ENCODE results near the gene ZNF653. TPM values are rescaled to one million over a fixed set of nuclear protein-coding genes. Genes with fewer than 3 reads are reported as not detected.
A peak's percentile ranks its signal among the peaks of the same experiment; 100 is the strongest.

The ZNF653 gene, protein sequence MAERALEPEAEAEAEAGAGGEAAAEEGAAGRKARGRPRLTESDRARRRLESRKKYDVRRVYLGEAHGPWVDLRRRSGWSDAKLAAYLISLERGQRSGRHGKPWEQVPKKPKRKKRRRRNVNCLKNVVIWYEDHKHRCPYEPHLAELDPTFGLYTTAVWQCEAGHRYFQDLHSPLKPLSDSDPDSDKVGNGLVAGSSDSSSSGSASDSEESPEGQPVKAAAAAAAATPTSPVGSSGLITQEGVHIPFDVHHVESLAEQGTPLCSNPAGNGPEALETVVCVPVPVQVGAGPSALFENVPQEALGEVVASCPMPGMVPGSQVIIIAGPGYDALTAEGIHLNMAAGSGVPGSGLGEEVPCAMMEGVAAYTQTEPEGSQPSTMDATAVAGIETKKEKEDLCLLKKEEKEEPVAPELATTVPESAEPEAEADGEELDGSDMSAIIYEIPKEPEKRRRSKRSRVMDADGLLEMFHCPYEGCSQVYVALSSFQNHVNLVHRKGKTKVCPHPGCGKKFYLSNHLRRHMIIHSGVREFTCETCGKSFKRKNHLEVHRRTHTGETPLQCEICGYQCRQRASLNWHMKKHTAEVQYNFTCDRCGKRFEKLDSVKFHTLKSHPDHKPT
- total RNA-seq = 4.8 TPM
- long read RNA-seq = 0 reads

DNA sequence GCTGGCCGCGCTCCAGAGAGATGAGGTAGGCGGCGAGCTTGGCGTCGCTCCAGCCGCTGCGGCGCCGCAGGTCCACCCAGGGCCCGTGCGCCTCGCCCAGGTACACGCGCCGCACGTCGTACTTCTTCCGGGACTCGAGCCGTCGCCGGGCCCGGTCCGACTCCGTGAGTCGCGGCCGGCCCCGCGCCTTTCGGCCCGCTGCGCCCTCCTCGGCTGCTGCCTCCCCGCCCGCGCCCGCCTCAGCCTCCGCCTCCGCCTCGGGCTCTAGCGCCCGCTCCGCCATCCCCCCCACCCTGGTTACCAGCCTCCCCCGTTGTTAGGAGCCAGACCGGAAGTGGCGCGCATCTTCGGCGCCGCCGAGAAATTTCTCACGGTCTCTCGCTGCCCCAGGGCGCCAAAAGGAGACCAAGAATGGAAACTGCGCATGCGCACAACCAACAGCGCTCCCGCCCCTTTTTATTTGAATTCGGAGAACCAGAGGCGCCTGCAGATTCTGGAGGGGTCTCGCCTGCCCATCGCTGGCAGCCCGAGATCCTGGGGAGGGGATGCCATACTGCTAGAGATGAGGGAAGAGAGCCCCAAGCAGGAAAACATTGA lies at the start of gene ZNF653:
ZNF653 (minus strand) TSS at position 336 of the 597 bp plus-strand sequence; CDS start at position 283, 53 bp downstream.
- intact Hi-C loops (cut with DNase I) = loop anchor here (1.0 to 2.0 kb wide), 2 partner anchors 24 to 71 kb away; partner anchors contain the start of genes ECSIT, ODAD3 and PRKCSH
- ATAC-seq = peak; percentile 85
- DNase-seq (ENCODE audit: missing footprints) = peak; percentile 95

GRCh38 chr19:11555246-11555645 lies 49.6 kb upstream of the ZNF653 start:
- DNase-seq (ENCODE audit: missing footprints) (no peak), ATAC-seq (no peak)

GRCh38 chr19:11554160-11554559 lies 48.5 kb upstream of the ZNF653 start:
- ATAC-seq = no peak
- intact Hi-C loops (cut with DNase I) = no loop called here
- no peak for DNase-seq (ENCODE audit: missing footprints)

More at GRCh38 chr19:11555246-11555645, 49.6 kb upstream of the ZNF653 start:
- intact Hi-C loops (cut with DNase I) = no loop called here

GRCh38 chr19:11552666-11553372 lies 47.2 kb upstream of the ZNF653 start:
- DNase-seq (ENCODE audit: missing footprints) (no peak), ATAC-seq (no peak)
- intact Hi-C loops (cut with DNase I) = no loop called here

GRCh38 chr19:11551603-11552235 lies 46.1 kb upstream of the ZNF653 start:
- intact Hi-C loops (cut with DNase I) = no loop called here
- ATAC-seq (no peak), DNase-seq (ENCODE audit: missing footprints) (no peak)

DNA sequence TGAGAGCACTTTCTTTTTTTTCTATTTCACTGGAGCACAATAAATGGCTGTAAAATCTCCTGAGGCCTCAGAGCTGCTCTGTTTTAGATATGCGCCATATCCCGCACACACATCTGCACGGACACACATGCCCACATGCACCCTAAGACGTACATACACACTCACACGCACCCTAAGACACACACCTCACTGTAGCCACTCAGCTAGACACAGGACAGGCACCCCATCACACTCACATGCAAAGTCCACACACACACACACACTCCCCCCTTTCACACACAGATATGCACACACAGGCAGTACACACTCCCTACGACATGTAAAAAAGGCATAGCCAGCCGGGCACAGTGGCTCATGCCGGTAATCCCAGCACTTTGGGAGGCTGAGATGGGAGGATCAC lies 44.6 kb upstream of the ZNF653 start:
- DNase-seq (ENCODE audit: missing footprints) = no peak
- intact Hi-C loops (cut with DNase I) = no loop called here
- ATAC-seq = no peak

DNA sequence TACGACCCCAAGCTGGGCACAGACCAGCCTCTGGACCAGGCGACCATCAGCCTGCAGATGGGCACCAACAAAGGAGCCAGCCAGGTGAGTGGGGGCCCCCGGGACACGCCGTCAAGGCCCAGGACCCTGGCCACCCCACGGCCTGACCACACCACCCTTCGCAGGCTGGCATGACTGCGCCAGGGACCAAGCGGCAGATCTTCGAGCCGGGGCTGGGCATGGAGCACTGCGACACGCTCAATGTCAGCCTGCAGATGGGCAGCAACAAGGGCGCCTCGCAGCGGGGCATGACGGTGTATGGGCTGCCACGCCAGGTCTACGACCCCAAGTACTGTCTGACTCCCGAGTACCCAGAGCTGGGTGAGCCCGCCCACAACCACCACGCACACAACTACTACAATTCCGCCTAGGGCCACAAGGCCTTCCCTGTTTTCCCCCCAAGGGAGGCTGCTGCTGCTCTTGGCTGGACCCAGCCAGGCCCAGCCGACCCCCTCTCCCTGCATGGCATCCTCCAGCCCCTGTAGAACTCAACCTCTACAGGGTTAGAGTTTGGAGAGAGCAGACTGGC lies 43.8 kb upstream of the ZNF653 start:
- intact Hi-C loops (cut with DNase I) = no loop called here
- ATAC-seq = no peak
- no peak for DNase-seq (ENCODE audit: missing footprints)

DNA sequence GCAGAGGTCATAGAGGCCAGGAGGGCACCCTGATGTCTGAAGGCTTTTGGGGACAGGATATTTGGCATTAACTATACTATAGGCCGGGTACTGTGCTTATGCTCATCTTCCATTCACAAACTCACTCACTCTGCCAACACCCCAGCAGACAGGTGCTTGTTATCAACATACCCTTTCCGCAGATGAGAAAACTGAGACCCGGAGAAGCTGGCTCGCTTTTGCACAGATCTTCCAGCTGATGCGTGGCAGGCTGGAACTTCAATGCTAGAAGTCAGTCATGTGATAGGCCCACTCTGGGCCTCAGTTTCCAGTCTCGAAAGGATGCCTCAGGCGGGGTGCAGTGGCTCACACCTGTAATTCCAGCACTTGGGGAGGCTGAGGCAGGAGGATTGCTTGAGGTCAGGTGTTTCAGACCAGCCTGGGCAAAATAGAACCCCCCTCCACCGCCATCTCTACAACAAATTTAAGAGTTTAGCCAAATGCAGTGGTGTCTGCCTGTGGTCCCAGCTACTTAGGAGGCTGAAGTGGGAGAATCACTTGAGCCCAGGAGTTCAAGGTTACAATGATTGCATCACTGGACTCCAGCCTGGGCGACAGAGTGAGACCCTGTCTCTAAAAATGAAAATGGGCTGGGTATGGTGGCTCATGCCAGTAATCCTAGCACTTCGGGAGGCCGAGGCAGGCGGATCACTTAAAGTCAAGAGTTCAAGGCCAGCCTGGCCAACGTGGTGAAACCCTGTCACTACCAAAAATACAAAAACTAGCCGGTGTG lies 42.5 kb upstream of the ZNF653 start:
- DNase-seq (ENCODE audit: missing footprints) (no peak), ATAC-seq (no peak)
- intact Hi-C loops (cut with DNase I) = no loop called here

DNA sequence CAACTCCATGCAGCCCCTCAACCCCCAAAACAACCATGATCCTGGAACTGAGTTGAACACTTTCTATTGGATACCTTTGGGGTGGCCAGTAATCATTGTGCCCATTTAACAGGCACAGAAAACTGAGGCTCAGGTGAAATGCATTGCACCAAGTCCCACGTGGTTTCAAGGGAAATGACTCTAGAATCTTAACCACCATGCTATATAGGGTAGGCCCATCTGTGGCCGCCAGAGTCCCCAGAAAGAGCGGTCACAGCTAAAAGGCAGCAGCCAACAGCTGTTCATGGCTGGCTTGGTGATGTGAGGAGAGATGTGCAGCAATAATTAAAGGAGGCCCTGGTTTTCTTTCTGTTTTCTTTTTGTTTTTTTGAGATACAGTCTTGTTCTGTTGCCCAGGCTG lies 35.6 kb upstream of the ZNF653 start:
- no peak for ATAC-seq
- no peak for DNase-seq (ENCODE audit: missing footprints)
- intact Hi-C loops (cut with DNase I) = no loop called here

DNA sequence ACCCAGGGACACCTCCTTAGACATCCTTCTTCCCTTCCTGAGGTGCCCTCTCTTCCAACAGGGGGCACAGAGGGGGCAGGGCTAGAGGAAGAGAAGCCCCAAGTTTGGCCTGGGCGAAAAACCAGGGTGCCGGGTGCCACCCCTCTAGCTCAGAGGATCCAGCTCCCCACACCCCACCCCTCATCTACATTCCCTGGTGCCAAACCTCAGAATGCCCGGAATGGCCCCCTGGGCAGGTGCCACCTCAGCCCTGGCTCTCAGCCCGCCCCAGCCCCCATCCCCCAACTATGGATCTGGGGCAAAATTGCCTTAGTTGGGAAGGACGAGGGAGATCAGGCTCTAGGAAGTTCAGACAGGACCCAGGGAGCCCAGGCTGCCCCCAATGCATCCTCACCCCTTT lies 35.0 kb upstream of the ZNF653 start:
- no peak for DNase-seq (ENCODE audit: missing footprints)
- no peak for ATAC-seq
- intact Hi-C loops (cut with DNase I) = no loop called here

DNA sequence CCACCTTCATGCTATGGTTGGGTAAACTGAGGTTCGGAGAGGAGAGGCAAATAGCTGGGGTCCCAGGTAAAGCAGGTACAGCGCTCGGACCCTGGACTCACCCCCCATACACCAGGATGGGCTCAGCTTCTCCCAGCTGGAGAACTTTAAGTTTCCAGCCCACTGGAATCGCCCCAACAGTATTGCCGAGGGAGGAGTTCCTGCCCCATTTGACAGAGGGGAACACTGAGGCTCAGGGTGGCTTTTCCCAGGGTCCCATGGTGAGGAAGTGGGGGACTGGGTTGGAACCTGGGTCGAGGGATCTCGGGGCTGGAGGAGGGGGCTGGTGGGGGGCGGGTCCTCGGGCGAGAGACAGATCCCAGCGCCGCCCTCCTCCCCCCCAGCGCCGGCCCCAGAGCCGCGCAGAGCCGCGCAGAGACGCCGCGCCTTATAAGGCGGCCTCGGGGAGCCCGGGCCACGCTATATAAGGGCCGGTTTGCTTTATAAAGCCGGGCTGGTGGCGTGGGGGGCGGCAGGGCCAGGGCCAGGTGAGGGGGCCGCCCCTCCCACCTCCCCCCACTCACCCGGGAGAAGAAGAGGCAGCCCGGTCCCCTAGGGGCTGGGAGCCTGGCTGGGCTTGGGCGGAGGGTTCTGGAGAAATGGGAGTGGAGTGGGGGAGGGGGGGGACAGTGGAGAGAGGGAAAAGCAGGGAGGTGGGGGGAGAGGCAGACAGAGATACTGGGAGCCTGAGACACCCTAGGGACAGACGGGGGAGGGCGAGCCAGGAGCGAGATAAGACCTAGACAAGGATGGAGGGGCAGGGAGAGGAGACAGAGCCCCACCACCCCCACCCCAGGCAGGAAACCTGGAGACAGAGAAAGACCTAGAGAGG lies 34.1 kb upstream of the ZNF653 start:
- DNase-seq (ENCODE audit: missing footprints) (no peak), ATAC-seq (peak; percentile 34)
- intact Hi-C loops (cut with DNase I) = no loop called here

GRCh38 chr19:11538232-11539036 lies 32.8 kb upstream of the ZNF653 start, which contains the start of gene CNN1:
CNN1 (plus strand) TSS chr19:11538851; CDS start chr19:11538928, 77 bp downstream.
- DNase-seq (ENCODE audit: missing footprints) = no peak
- peak; percentile 29 for ATAC-seq
- intact Hi-C loops (cut with DNase I) = no loop called here

DNA sequence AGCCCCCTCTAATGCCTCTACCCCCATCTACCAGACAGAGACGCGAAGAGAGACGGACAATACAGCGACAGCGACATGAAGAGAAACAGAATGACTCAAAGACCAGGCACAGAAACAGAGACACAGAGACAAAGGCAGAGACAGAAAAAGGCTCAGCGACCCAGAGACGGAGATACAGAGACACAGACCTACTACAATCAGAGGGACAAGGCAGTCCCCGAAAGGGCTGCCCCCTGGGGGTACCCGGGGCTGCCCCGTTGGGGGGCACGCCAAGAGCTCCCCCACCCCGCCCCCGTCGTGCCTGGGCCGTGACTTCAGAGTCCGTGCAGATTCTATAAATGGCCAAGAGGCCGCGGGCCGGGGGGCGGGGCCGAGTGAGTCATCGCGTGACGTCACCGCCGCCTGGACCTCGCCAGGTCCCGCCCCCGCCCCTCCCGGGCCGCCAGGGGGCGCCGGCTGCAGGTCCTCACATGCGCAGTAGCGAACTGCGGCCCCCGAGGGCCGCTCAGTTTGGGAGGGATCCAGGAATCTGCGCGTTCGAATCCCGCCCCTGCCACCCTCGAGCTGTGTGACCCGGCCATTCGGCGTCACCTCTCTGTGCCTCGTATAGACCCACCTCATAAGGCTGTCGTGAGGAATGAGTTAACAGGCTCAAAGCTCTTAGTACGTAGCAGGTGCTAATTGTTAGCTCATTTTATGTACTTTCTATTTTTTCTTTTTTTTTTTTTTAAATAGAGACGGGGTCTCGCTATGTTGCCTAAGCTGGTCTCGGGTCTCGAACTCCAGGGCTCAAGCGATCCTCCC lies 30.4 kb upstream of the ZNF653 start:
- intact Hi-C loops (cut with DNase I) = no loop called here
- ATAC-seq (peak; percentile 90), DNase-seq (ENCODE audit: missing footprints) (peak; percentile 94)

DNA sequence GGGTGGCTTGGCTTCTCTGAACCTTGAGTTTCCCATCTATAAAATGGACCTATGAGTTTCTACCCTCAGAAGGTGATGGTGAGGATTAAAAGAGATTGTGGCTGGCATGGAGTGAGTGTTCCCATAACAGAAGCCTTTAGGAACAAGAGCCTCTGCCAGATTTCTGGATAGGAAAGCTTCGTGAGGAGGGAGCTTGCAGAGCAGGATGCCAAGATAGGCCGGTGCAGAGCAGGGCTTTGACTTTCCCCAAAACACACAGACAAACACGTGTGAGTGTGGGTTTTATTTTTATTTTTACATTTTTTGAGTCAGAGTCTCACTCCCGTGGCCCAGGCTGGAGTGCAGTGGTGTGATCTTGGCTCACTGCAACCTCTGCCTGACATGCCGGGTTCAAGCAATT lies 29.3 kb upstream of the ZNF653 start:
- intact Hi-C loops (cut with DNase I) = no loop called here
- DNase-seq (ENCODE audit: missing footprints) (no peak), ATAC-seq (no peak)

DNA sequence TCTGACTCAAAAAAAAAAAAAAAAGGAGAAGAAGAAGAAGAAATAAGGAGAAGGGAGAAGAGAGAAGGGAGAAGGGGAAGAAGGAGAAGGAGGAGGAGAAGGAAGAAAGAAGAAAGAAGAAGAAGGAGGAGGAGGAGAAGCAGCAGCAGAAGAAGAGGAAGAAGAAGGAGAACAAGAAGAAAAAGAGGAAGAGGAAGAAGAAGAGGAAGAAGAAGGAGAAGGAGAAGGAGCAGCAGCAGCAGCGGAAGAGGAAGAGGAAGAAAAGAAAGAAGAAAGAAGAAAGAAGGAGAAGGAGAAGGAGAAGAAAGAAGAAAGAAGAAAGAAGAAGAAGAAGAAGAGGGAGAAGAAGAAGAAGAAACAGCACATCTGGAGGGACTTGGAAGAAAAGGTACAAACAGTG lies 28.9 kb upstream of the ZNF653 start:
- intact Hi-C loops (cut with DNase I) = no loop called here
- no peak for ATAC-seq
- no peak for DNase-seq (ENCODE audit: missing footprints)

Measured in Right ventricle myocardium inferior (tissue), 1 donor.